NCI-H2107 treated with DMSO at 0.1 percent for 48 hours (cell line): ENCODE measurements around the gene KRTAP24-1.

Experiments used
- DNase-seq: peaks from one replicate; lab custom pipeline; 2025; ENCODE audit not compliant: unreplicated experiment; lab: John Stamatoyannopoulos, UW

KRTAP24-1 gene, protein sequence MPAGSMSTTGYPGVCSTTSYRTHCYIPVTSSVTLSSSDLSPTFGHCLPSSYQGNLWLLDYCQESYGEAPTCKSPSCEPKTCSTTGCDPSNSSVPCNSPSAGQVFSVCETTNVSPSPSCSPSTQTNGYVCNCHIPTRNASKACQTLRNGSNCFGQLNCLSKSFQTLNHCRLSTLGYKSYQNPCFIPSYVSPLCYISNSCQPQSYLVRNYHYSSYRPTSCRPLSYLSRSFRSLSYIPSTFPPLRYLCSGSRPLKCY

DNA sequence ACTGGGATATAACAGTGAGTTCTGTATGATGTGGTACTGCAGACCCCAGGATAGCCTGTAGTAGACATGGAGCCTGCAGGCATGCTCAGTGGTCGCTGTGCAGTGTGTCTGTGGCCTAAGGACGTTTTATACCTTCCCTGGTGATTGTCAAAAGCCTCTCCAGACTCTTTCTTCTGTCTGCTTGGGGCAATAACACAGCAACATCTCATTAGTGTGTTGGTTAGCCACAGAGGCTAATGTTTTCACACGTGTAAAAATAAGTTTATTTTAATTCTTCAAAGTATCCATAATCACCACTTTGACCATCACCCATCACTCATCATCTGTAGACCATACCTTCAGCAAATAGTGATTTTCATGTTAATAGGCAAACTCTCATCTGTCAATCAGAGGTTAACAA lies at the start of gene KRTAP24-1:
TSS of gene KRTAP24-1 (minus strand) at position 101 of the 400 bp plus-strand sequence. CDS start at position 83, 18 bp downstream.
- DNase-seq = no peak

DNA sequence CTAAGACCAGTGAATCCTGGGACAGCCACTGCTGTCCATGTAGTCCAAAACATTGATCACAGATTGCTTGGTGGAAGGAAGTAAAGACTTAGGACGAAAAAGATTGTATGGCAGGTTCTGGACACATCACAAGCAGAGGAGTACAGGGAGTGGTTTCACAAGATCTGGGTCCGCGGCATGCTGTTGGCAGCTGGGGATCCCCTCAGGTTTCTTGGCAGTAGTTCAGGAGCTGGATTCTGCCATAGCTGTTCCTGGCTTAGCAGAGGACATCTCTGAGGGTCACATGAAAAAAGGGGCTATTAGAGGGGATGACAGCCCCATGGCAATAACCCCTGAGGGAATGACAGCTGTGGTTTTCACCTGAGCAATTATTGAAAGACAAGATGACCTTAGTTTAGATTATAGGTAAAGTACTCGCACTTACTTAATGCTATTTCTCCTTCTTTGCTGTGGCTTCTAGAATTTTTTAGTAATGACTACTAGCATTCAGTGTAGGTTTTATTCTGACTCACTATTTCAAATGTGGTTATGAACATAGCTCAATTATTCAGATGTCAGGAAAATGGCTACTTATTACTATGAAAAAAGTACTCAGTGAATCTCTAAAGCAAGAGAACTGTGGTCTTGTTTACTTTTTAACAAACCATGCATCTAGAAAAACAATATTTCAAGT lies 46.6 kb upstream of the KRTAP24-1 start:
- no peak for DNase-seq

DNA sequence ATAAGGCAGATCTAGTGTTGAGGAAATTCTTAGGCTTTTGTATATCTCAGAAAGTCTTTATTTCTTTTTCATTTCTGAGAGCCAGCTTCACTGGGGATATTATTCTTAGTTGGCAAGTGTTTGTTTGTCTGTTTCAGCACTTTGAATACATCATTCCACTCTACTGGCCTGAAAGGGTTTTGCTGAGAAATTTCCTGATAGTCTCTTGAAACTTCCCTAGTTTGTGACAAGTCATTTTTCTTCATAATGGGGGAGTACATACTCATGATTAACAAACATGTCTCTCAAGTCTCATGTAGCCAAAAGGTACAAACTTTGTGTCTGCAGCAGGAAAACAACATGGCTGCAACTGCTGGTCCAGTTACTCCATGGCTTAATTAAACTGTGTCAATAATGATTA lies 43.6 kb upstream of the KRTAP24-1 start:
- DNase-seq = no peak

DNA sequence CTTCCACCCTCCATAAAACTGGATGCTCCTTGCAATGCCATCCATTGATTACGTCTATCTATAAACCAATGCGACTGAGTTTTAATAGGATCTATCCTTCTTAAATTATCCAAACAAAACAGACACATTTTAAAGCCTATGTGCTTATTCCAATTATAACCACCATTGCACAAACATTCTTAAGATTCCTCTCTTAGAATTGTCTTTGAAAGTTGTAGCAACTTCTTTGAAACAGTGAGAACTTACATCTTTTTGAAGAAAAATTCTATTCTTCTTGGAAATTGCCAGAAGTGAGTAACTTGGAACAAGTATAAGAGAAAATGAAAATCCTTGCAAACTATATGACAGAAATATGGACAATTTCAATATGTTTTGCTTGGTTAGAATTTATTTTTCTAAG lies 37.5 kb upstream of the KRTAP24-1 start, which contains the start of gene KRTAP26-1:
TSS of gene KRTAP26-1 (minus strand) at position 101 of the 400 bp plus-strand sequence. CDS start 280 bp downstream, outside the sequence.
- no peak for DNase-seq

DNA sequence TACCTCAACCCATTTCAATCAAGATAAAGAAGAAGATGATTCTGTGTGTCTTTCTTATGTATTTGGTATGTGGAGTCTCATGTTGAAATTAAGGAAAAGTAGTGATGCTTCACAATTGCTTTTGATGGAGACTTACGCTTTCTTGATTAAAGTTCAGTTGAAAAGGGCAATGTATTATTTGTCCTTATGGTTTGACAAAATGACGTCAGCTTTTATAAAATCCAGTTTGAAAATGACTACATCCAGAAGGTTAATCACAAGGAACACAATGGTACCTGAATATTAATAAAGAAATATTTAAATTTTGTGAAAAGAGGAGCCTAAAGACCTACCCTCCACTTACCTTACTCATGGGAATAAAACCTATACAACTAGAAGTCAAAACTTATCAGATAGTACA lies 33.0 kb upstream of the KRTAP24-1 start:
- DNase-seq = no peak

DNA sequence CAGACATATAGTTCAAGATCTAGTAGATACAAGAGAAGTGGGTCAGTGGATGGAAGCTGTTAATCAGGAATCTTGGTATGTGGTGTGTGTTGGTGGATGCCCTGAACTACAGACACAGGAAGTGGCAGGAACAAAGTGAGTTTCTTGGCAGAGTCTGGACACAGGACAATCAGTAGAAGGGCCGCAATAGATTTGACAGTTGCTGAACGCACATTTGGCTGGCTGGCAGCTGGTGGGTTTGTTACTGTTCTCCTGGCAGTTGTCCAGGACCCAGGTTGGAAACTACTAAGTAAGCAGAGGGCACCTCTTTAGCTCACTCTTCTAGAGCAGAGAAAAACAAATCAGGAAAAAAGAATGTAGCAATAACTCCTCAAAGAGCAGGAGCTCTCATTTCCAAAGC lies 24.1 kb upstream of the KRTAP24-1 start:
- DNase-seq = no peak

DNA sequence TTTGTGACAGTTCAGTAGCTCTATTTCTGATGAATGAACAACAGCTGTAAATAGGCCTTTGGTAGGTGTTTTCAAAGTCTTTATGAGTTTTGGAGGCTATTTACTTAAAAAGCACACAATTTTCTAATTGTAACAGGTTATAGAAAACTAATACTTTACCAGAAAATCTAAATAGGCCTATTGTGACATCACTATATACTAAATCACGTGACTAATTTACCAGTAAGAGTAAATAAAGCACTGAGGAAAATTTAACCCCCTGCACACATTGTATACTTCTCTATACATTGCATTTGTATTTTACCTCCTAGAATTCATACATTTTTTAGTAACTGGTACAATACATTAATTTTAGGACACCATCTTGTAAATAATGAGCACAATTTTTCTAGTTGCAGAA lies 22.4 kb upstream of the KRTAP24-1 start:
- DNase-seq = no peak

DNA sequence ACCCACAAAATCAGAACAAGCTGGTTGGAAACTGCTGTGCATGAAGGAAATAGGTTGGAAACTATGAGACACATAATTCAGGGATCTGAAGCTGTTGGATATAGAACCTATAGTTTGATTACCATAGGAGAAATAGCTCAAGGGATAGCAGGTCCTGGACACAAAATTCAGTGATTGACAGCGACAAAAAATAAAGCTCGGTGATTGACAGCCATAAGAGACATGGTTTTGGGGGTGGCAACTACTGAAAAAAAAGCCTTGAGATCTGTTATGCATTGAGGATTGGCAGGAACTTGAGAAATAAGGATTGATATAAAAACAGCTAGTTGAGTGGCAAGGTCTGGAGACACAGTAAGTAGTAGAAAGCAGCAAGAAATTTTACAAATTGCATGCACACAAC lies 6.5 kb upstream of the KRTAP24-1 start, which contains the start of gene KRTAP25-1:
TSS of gene KRTAP25-1 (minus strand) at position 300 of the 400 bp plus-strand sequence. CDS start at position 276, 24 bp downstream.
- DNase-seq = no peak

DNA sequence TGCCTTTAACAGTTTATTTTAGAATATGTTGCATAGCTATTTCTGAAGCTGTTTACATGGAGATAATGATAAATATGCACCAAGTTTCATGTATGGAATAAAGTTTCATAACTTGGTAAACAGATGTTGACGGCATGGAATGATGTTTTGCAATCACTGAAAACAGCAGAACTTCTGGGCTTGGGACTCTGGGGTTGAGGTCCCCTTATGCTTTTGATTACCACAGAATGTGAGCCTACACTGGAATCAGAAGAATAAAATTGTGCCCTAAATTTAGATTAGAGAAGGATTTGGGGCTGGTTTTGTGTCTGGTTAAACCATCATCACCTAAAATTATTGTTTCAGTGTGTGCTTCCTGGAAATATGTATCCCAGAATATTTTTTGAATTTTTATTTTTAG lies 11.1 kb downstream of the KRTAP24-1 start:
- no peak for DNase-seq

DNA sequence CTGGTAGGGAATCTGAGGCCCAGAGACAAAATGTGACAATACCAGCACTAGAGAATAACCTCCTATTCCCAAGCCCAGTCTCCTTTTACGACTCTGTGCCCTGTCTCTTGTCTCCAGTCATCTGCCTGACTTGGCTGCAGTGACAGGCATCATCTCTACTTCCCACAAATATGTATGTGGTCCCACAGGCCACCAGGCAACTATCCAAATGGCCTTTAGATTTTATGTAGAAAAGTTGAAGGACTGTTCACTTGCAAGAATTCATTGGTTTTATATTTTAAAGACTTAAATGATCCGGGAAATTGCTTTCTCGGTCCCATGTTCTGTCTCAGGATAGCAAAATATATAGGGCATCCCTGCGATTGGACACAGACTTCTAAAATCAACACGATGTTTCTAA lies 11.6 kb downstream of the KRTAP24-1 start:
- DNase-seq = no peak

DNA sequence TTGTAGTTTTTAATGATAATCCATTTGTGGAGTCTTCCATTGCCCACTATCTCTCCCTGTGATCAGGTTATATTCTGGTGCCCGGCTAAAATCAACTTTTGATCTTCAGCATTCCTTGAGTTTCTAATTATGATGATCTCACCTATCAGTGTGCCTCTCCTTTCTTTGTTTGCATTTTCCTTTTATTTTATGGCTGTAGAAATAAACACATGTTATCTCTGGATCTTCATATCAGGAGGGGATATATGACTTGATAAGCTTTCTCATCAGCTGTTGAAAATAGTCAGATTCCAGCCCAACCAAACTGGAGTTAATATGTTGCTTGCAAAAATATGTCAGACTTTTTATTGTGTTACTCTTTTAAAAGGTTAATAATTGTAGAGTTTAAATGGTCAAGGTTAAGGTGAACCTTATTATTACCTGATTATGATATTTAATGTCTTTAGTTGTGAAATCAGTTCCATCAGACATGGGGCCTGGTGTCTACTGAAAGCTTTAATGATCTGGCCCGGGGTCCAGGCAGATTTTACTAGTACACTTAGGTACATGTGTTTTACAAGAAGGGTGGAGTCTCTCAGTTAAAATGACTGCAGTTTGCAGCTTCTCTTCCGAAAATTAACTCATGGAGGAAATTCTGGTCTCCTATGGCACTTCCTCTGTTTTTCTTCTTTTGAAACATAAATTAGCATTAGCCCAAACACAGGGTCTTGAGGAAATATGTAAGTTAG lies 12.8 kb downstream of the KRTAP24-1 start:
- no peak for DNase-seq

DNA sequence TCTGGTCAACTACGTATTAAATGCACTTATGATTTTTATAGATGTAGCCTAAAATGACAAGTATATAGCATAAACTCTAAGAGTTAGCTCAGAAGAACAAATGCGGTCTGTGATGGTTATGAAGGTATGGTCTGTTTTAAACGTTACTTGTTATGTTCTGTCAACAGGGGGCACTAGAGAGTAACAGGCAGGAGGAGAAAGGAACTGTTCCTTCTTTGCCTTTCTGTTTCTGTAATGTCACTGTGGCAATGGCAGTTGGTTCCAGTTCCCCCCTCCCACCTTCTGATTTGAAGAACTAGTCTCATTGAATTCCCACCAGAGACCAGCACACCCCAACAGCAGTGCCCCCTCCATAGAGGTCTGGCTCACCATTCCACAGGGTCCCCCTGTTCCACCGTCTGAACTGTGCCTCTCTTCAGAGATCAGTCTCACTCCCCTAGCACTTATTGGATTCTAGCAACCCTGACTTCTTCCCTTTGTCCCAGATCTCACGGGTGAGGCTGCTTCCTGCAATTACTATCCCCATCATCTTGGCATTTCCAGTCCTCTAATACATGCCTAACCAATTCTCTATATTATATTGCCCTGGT lies 14.0 kb downstream of the KRTAP24-1 start:
- DNase-seq = no peak

DNA sequence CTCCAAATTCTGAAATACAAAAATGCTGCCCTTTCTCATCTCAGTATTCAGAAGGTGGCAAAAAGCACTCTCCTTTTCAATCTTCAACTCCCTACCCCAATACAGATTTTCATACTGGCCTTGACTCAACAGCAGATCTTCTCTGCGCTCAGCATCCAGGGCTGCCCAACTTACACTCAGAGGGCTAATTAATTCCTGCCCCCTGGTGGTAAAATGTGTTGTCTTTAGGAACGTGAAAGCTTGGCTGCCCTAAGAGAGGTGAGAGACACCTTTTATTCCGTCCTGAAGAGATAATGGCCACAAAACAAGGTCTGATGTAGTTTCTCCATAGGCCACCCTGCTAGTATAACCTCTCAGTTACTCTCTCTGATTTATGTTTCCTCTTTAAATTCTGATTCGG lies 25.0 kb downstream of the KRTAP24-1 start:
- DNase-seq = no peak

DNA sequence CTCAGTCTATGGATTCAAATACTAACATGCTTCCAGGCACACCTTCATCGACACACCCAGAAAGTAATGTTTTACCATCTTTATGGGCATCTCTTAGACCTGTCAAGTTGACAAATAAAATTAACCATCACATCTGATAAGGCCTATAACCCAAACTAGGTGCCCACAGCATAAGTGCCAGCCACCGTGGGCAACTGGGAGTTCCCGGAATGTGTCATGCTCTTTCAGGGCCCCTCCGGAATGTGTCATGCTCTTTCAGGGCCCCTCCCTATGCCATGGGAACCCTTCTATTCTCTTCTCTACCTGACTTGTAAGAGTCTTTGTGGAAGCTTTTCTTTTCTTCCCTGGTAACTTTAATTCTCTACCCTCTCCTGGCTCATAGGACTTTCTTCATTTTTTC lies 26.6 kb downstream of the KRTAP24-1 start:
- DNase-seq = no peak

DNA sequence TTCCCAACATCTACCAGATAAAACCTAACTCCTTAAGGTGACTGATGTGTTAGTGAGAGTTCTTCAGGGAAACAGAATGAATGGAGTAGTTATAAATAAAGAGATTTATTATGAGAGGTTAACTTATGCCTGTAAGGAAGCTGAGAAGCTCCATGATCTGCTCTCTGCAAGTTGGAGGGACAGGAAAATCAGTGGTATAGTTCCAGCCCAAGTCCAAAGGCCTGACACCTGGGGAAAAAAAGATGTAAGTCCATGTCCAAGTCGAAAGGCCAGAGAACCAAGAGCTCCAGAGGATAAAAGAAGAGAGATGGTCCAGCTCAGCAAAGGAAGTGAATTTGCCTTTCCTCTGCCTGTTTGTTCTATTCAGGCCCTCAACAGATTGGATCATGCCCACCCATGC lies 27.1 kb downstream of the KRTAP24-1 start:
- DNase-seq = no peak

DNA sequence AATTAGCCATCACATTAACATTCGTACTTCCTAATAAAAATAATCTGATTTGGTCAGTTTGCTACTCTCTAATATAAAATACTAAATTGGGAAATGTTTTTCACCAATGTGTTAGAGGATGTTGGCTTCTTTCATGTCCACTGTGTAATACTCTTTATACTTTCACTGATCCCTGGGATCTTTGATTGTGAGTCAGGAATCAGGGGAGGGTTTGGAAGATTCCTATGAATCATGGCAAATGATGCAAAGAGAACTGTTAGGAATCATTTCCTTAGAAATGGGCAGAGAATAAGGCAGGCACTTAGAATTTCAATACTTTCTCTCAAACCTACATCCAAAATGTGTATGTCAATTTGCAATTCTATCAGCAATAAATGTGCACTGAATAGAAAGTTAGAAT lies 31.0 kb downstream of the KRTAP24-1 start:
- DNase-seq = no peak

DNA sequence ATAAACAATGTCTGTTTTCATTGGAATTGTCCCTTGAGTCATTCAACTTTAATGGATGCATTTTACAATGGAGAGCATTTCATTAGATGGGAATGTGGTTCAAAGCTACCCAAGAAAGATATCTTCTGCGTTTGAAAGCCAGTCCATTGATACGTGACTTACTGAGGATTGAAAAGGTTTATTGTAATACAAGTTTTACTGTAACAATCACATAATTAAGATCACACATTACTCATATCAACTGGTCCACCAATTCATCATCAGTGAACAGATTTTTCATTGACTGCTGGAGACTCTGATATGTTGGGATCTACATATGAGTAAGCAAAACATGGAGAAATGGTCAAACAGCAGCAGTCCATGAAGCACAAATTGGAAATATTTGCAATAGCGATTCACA lies 32.8 kb downstream of the KRTAP24-1 start:
- no peak for DNase-seq

DNA sequence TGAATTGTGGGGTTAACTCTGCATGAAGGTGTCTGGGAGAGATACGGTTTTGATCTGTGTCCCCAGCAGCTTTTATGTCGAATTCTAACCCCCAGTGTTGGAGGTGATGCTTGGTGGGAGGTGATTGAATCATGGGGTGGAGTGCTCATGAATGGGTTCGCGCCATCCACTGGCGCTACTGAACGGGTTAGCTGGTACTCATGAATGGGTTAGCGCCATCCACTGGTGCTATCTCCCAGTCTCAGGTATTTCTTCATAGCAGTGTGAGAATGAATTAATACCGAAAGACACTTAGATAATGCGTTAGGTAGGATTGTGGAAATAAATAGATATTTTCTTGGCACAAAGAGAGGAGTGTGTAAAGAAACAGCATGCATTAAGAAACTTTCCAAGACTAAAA lies 33.9 kb downstream of the KRTAP24-1 start:
- no peak for DNase-seq

DNA sequence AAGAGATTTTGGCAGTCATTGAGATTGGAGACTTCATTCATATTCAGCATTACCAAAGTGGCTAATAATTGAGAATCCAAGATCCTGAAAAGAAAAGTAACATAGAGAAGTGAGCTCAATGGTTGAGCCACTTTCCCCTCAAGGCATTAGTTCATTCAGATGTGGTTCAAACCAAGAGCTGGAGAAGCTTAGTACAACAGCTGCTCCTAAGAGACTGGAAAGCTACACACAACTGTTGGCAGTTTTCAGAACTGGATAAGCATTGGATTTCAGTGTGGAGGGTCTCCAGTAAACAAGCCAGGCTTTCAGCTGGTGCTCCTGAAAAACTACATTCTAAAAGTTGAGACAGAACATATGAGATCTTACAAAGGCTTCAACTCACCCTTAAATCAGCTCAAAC lies 37.7 kb downstream of the KRTAP24-1 start:
- DNase-seq = no peak

DNA sequence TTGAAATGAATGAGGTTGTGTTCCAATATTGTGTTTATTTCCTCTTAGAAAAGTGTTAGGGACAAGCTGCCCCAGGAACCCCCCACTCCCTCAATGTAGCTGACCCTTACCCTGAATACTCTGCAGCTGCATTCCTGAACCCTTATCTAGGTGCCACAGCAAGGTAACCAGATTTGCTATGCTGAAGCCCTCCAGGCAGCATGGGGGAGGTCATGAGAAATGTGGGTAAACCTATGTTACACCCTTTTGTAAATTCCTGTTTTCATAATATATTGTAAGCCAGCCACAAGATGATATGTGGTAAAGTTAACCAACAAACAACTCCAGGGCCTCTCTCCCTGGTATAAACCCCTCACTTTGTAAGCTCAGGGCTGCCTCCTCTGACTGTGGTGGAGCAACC lies 39.1 kb downstream of the KRTAP24-1 start:
- DNase-seq = no peak

DNA sequence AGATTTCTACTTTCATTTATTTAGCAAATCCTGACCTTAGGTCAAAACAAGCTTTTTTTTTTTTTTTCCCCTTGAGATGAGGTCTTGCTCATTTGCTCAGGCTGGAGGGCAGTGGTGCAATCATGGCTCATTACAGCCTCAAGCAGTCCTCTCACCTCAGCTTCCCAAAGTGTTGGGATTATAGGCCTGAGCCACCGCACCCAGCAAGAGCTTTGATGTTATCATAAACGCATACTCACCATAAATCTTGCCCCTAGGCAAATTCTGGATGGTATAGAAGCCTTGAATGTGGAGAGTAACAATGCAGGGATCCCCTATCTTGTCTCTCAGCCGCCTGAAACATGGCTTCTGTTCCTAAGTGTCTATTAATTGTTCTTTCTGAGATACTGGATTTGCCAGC lies 42.1 kb downstream of the KRTAP24-1 start:
- DNase-seq = no peak

DNA sequence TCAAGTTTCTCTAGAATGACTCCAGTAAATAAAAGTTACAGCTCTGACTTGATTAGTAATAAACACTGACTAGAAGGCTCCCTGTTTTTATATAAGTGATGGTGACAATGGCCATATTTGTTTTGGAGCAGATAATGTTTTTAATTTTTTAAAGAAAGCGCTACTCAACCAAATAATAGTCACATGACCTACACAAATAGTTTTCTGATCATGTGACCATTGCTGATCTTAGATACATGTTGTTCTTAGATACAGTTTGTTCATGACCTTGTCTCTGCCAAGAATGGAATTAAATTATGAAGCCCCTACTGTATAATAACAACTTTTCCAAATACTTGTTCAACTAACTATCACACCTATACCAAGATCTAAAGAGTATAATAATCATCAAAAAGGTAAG lies 44.6 kb downstream of the KRTAP24-1 start:
- no peak for DNase-seq
